Measurements from ENCODE around the gene SF3A2.
"Not testable (repeated sequence)": the region's sequence is repeated elsewhere in the genome, so short reads cannot be mapped to it uniquely, and the experiment has no call there.

The SF3A2 gene

DNA sequence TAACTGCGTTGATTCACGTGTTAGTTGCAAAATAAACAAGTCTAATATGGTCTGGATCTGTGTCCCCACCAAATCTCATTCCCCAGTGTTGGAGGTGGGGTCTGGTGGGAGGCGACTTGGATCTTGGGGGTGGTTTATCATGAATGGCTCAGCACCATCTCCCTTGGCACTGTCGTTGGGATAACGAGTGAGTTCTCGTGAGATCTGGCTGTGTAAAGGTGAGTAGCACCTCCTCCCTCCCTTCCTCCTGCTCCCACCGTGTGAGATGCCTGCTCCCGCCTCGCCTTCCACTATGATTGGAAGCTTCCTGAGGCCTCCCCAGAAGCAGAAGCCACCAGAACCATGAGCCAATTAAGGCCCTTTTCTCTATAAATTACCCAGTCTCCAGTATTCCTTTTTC is 40.5 kb downstream of the SF3A2 start:
- DNase-seq: no peak

DNA sequence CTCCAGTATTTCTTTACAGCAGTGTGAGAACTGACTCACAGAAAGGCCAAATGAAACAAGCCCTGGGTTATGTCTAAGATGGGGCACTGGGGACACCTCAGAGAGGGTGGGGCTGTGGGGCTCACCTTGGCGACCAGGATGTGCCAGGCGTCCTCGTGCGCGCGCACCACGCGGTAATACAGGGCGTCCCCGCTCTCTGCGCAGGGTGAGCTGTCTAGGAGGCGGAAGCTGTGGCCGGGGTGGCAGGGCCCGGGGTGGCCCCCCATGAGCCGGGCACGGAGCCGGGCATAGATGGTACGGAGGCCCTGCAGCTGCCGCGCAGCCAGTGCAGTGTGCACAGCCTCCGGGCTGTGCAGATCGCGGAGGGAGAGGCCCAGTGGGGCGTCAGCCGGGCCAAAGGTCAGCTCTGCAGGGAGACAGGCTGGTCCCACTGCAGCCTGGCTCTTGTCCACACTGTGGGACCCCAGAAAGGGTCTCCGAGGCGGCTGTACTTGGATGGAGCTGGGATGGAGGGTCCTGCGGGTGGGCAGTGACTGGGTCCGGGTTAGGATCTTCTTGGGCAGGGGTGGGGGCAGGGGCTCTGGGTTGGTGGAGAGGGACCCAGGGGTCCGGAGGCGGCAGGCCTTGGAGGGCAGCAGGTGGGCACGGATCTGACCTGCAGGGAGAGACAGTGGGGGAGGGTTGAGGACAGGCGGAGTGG is 42.0 kb downstream of the SF3A2 start:
- no peak for DNase-seq

DNA sequence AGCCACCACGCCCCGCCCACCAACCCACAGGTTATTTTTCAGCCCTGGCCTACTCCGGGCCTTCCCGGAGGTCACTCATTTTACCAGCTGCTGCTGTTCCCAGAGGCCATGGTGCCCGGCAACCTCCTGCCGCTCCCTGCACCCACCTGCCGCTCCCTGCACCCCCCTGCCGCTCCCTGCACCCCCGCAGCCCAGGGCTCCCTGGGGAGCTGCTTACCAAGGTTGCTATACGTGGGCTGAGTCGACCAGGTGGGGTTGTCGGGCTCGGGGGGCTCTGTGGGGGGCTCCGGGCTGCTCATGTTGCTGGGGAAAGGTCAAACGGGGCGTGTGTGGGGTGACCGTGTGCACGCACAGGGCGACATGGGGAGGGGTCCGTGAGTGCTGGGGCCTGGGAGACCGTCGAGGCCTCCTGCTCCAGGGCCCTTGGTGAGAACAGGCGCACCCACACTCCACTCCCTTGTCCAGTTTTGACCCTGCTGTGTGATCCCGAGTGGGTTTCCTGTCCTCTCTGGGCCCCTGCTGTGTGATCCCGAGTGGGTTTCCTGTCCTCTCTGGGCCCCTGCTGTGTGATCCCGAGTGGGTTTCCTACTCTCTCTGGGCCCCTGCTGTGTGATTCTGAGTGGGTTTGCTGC is 44.1 kb downstream of the SF3A2 start:
- DNase-seq: no peak

DNA sequence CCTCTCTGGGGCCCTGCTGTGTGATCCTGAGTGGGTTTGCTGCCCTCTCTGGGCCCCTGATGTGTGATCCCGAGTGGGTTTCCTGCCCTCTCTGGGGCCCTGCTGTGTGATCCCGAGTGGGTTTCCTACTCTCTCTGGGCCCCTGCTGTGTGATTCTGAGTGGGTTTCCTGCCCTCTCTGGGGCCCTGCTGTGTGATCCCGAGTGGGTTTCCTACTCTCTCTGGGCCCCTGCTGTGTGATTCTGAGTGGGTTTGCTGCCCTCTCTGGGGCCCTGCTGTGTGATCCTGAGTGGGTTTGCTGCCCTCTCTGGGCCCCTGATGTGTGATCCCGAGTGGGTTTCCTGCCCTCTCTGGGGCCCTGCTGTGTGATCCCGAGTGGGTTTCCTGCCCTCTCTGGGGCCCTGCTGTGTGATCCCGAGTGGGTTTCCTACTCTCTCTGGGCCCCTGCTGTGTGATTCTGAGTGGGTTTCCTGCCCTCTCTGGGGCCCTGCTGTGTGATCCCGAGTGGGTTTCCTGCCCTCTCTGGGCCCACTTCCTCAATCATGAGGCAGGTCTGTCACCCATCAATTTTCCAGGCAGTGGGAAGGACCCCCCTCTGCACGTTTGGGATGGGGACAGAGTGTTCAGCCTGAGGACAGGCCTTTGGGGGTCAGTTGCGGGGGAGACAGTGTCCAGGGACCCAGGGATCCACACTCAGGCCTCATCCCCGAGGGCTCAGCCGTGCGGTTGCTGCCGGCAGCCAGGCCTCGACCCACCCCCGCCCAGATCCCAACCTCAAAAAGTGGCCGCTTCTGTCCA is 44.8 kb downstream of the SF3A2 start:
- not testable (repeated sequence) for DNase-seq

DNA sequence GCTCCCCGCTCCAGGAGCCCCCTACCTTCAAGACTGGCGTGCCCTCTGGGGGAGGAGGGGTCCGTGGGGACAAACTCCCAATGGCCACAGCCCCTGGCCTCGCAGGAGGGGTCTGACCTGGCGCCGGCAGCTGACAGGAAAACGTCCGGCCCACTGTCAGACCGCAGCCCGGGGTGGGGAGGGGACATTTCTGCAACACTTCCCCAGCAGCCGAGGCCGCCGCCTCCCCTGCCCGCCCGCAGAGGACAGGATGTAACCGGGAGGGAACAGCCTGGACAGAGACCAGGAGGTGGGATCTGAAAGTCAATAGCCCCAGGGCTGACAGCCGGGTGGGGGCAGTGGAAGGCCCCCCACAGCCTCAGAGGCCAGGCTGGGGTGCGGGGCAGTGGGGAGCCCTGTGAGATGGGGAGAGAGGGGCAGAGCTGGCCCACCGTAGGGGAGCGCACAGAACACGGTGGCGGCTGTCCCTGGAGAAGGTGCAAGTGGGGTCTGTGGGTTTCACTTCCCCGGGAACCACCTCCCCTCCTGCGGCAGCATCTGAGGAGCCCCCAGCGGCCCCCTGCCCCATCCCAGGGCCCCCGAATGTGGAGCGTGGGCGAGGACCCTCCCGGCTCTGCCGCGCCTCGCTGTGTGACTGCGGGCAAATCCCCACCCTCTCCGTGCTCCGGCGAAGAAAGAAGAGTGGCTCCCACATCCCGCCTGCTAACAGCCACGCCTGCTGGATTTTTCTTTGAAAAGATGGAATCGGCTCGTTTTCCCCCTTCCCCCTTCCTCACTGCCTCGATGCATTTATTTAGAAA is 45.6 kb downstream of the SF3A2 start, which contains the start of gene PEAK3:
Gene PEAK3 (minus strand): TSS at position 114 of the 800 bp plus-strand sequence. CDS start 1,244 bp downstream, outside the sequence.
- peak; percentile 36 to 53 for DNase-seq

DNA sequence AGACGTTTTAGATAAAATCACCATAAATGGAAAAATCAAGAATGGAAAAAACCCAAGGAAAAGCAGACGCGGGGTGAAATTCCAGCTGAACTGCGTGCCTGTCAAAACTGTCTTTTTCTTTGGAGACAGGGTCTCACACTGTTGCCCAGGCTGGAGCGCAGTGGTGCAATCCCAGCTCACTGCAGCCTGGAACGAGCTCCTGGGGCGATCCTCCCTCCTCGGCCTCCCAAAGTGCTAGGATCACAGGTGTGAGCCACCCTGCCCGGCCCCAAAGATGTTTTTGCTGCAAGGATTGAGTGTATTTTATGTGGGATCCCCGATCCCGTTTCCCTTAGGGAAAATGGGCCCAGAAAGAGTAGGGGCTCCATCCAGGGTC is 46.2 kb downstream of the SF3A2 start:
- no peak for DNase-seq

DNA sequence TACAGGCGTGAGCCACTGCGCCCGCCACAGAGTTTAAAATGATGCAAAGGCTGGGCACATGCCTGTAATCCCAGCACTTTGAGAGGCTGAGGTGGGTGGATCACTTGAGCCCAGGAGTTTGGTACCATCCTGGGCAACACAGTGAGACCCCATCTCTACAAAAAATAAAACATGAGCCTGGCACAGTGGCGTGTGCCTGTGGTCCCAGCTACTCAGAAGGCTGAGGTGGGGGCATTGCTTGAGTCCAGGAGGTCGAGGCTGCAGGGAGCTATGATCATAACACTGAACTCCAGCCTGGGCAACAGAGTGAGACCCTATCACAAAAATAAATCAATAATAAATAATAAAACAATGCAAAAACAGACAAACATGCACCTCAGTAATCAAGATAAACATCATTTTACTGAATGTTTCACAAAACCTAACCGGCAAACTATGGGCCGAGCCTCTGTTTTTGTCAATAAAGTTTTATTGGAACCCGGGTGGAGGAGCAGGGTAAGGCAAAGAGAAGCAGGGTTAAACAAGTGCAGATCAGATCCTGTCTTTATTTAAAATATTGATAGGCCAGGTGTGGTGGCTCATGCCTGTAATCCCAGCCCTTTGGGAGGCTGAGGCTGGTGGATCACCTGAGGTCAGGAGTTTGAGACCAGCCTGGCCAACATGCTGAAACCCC is 47.3 kb downstream of the SF3A2 start:
- DNase-seq: no peak

DNA sequence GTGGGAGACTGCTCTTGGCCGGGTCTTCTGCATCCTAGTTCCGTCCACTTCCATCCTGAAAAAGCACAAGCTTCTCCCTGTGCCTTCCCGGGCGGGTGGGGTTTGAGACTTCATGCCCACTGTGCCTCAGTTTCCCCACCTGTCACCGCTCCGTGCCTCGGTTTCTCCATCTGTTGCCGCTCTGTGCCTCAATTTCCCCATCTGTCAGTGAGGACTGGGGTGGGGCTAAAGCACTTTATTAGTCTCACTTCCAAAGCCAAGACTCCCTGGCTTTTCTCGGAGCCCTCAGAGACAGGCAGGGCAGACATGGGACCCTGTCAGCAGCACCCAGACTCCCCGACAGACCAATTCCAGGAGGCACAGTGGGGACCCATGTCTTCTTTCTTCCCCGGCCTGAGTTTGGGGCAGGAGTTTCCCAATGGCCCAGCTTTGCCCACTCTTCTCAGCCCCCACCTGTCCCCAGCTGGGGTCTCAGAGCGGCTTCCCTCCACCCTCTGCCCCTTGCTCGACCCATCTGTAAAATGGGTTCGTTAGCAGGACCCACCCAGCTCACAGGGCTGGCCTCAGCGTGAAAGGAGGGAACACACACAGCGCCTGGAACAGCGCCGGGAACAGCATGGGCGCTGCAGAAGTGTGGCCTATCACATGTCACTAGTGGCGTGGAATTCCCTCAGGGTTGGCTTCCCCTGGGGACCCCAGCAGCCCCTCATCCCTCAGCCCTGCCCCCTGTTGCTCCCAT is 49.9 kb downstream of the SF3A2 start:
- no peak for DNase-seq

DNA sequence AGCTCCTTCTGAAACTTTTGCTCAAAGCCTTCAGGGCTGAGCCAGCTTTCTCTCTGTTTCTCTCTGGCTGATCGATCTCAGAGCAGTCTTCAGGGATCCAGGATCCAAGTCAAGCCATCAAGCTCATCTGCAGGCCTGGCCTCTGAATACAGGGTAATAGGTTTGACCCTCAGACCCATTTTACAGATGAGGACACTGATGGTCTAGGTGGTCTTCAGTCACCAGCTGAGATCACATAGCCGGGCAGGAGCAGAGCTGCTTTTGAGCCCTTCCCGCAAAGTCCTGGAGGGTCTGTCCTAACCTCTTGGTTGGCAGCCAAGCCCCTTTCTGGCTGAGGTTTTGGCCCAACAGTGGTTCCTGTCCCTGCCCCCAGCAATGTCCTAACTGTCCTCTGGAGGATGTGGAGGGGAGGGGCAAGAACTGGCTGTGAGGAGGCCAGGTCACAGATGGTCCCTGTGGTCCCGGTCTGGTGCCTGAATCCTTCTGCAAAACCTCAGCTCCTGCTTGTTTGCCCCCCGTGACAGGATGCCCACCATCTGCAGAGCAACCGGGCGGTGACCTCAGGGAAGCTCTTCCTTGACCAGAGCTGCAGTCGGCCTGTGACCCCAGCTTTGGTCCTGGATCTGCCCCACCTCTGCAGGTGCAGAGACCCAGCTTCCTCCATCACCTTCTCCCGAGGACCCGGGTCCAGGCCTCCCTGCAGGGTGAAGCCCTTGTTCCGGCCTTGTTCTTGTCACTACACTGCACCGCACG is 51.1 kb downstream of the SF3A2 start:
- DNase-seq: no peak

DNA sequence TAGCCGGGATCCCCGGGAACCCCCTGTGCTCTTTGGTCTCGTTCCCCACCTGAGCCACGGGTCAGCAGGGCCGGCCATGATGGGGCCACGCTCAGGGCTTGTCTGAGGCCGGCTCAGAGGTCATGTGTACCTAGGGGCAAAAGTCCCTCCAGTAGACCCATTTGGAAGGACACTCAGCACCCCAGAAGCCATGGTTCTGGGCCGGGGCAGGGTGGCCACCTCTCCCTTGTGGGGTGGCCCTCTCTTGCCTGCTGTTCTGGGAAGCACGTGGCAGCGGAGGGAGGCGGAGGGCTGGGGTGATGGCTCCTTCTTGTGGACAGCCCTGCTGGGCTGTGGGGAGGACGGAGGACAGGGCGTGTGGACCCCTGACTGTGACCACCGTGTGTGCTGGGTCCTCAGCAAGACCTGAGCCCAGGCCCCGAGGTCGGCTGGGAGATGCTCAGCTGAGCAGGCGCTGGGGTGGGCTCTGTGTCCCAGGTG is 51.8 kb downstream of the SF3A2 start:
- DNase-seq: peak in 1 of 2 experiments; percentile 76

DNA sequence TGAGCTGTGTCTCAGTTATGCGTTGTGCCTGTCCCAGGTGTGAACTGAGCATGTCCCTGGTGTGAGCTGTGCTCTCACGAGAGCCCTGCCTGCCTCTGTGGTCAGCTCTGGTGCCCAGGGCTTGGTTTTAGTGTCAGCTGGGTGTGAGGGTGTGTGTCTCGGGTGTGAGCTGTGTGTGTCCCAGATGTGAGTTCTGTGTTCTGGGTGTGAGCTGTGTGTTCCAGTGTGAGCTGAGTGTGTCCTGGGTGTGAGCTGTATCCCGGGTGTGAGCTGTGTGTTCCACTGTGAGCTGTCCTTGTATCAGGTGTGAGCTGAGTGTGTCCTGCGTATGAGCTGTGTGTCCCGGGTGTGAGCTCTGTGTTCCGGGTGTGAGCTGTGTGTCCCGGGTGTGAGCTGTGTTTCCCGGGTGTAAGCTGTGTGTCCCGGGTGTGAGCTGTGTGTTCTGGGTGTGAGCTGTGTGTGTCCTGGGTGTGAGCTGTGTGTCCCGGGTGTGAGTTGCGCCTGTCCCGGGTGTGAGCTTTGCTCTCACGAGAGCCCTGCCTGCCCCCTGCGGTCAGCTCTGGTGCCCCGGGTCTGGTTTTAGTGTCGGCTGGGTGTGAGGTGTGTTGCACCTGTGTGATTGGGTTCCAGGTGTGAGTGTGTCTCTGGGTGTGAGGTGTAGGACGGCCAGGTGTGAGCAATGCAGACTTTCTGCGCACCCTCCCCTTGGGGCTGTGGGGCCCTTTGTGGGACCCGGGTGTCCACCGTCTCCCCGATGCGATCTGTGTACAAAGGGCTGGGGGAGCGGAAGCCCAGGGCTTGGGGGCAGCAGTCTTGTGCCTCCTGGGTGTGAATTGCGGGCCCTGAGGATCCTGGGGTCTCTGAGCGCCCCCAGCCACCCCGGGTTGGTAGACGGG is 52.4 kb downstream of the SF3A2 start:
- DNase-seq: no peak

DNA sequence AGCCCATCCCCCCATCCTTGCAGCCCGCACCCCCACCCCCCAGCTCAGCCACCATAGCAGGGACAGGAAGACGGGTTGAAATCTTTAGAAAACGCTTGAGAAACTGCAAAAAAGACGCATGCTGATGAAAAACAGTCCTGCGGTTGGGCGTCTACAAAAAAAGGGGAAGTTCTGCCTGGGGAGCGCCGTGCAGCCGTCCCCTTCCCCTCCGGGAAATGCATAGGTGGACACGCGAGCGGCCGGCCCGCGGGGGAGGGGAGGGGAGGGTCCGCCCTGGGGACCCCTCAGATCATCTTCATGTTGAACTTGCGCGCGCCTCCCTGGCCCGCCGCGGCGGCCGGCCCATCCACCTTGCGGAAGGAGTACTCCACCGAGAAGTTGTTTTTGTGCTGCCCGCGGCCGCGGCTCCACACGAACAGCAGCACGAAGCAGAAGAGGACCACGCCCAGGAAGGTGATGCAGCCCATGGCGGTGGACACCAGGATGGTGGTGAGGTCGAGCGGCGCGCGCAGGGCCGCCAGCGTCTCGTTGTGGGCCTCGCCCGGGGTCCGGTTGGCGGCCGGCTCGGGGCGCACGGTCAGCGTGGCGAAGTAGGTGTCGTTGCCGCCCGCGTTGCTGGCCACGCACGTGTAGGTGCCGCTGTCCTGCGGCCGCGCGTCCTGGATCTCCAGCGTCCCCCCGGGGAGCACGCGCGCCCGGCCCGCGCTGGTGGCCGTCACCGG is 53.3 kb downstream of the SF3A2 start:
- DNase-seq: peak; percentile 95 to 97

DNA sequence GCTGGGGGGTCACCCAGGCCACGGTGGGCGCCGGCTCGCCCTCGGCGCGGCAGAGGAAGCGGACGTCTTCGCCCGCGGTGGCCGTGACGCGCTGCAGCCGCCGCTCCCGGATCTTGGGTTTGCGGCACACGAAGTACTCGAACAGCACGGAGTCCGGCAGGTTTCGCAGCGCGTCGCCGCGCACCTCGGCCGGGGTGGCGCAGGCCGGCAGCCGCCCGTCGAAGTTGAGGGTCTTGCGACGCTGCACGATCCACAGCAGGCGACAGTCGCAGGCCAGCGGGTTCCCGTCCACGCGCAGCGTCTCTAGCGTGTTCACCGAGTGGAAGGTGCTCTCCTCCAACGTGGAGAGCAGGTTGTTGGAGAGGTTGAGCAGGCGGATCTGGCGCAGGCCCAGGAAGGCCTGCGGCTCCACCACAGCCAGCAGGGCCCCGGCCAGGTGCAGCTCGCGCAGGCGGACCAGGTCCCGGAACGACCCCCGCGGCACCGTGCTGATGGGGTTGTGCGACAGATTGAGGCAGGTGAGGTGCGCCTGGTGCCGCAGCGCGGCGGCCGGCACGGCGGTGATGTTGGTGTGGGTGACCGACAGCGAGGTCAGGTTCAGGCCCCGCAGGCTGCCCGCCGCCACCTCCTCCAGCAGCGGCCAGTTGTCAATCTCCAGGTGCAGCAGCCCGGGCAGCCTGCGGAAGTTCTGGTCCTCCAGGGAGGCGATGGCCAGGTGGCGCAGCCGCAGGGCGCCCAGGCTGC is 54.0 kb downstream of the SF3A2 start:
- no peak for DNase-seq

DNA sequence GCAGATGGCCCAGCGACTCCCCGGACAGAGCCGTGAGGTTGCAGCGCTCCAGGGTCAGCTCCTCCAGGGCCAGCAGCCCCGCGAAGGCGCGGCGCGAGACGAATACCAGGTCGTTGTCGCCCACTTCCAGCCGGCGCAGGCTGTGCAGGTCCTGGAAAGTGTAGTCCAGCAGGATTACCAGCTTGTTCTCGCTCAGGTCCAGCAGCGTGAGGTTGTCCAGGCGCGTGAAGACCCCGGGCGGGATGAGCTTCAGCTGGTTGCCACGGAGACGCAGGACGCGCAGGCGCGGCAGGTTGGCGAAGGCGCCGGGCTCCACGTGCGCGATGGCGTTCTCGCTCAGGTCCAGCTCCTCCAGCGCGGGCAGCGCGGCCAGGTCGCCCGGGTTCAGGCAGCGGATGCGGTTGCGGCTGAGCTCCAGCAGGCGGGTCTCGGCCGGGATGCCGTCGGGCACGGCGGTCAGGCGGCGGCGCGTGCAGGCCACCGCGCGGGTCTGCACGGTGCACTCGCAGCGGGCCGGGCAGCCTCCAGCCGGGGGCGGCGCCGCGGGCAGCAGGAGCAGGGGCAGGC is 54.6 kb downstream of the SF3A2 start:
- DNase-seq: no peak

DNA sequence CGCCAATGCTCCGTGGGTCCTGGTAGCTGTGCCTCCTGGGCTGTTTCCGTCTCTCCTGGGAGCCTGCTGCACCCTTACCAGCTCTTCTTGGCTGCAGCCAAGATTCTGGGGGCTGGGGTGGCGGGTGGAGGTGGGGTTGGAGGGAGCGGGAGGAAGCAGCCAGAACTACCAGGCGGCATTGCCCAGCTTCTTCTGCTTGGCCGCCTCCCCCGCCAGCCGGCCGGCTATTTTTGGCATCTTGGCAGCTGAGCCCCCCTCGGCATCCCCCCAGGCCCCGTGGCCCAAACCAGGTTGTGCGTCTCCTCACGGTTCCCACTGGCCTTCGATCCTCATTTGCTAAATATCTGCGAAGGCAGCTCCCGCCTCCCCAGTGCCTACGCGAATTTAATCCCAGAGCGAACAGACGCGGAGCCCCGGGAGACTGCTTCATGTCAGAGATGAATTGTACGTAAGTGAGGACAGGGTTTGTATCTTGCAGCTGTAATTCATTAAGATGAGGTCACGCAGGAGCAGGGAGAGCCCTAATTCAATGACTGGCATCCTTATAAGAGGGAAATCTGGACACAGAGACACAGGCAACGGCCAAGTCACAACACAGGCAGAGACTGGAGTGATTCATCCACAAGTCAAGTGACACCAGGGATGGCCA is 58.2 kb downstream of the SF3A2 start:
- DNase-seq: no peak

DNA sequence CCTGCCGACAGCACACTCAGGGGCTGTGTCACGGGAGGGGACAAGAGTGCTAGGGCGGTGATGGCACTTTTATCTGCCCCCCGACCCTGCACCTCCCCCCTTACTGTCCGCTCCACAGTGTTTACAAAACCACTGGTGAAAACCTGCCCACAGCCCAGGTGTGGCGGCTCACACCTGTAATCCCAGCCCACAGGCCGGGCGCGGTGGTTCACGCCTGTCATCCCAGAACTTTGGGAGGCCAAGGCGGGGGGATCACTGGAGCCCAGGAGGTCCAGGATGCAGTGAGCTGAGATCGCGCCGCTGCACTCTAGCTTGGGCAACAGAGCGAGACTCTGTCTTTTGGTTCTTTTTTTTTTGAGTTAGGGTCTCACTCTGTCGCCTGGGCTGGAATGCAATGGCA is 59.5 kb downstream of the SF3A2 start:
- DNase-seq: no peak

Data from Kasumi-1 (cell line).